PC-3 (cell line): ENCODE measurements around the gene SLC1A3. TPM values are rescaled to one million over a fixed set of nuclear protein-coding genes. Genes with fewer than 3 reads are reported as not detected.

ENCODE experiments used
- ATAC-seq: fragments of 200-7000 bp; cut with Tn5 transposase; 2 replicates; pipeline ENCODE4 v1.9.1; 2020; ENCODE audit warnings: mild to moderate bottlenecking, moderate library complexity
- BruUV-seq: library from RNA; stranded (reverse); fragments of 400-500 nt; replicated peaks from 2 replicates; lab custom pipeline; 2021; lab: Mats Ljungman, UMichigan
- CTCF ChIA-PET: fragments of 300-600 bp; sonication (Branson Sonifier 250); formaldehyde crosslinking; loops from one replicate; lab custom pipeline; 2022; ENCODE audit warnings: antibody characterized with exemption; lab: Charles Lee
- POLR2A ChIA-PET: fragments of 300-600 bp; sonication (Branson Sonifier 250); formaldehyde crosslinking; loops from one replicate; lab custom pipeline; 2022; ENCODE audit warnings: antibody characterized with exemption; ENCODE audit not compliant: unreplicated experiment; lab: Charles Lee
- DNase-seq: peaks from one replicate; pipeline ENCODE4 v3.0.0-alpha.2; 2015
- H2AFZ ChIP-seq: fragments of 300-600 bp; sonication (generic); 2 replicates; pipeline ENCODE4 v1.6.0; 2016; ENCODE audit warnings: antibody characterized with exemption, low read length
- H3F3A ChIP-seq: fragments of 300-600 bp; sonication (generic); one replicate; pipeline ENCODE4 v1.6.0; 2017; ENCODE audit warnings: antibody characterized with exemption, low read length, control low read depth, mild to moderate bottlenecking; ENCODE audit not compliant: unreplicated experiment
- H3K27ac ChIP-seq: fragments of 300-600 bp; sonication (generic); 2 replicates; pipeline ENCODE4 v1.5.1; 2016; ENCODE audit warnings: mild to moderate bottlenecking, low read length
- H3K27me3 ChIP-seq: fragments of 300-600 bp; sonication (generic); 2 replicates; pipeline ENCODE4 v1.6.1; 2016; ENCODE audit warnings: low read length, mixed read lengths
- H3K36me3 ChIP-seq: fragments of 300-600 bp; sonication (generic); 2 replicates; pipeline ENCODE4 v1.6.1; 2016; ENCODE audit warnings: low read depth, mixed run types, low read length, mixed read lengths
- H3K4me1 ChIP-seq: fragments of 300-600 bp; sonication (generic); 2 replicates; pipeline ENCODE4 v1.5.1; 2016; ENCODE audit warnings: low read length; ENCODE audit not compliant: insufficient read depth
- H3K4me2 ChIP-seq: fragments of 300-600 bp; sonication (generic); 2 replicates; pipeline ENCODE4 v1.6.0; 2016; ENCODE audit warnings: low read length
- H3K4me3 ChIP-seq: fragments of 300-600 bp; sonication (generic); 2 replicates; pipeline ENCODE4 v1.5.1; 2016; ENCODE audit warnings: mild to moderate bottlenecking, low read length, mixed read lengths
- H3K79me2 ChIP-seq: fragments of 300-600 bp; sonication (generic); 2 replicates; pipeline ENCODE4 v1.6.1; 2017; ENCODE audit warnings: low read length, mixed read lengths
- H3K9ac ChIP-seq: fragments of 300-600 bp; sonication (generic); 2 replicates; pipeline ENCODE4 v1.6.0; 2016; ENCODE audit warnings: mild to moderate bottlenecking, low read length
- H3K9me2 ChIP-seq: fragments of 300-600 bp; sonication (generic); replicated peaks from 2 replicates; pipeline ENCODE4 v1.6.1; 2016; ENCODE audit warnings: mixed run types, low read length, mixed read lengths
- H3K9me3 ChIP-seq: fragments of 300-600 bp; sonication (generic); 2 replicates; pipeline ENCODE4 v1.6.1; 2016; ENCODE audit warnings: low read length, mixed read lengths
- H4K20me1 ChIP-seq: fragments of 300-600 bp; sonication (generic); 2 replicates; pipeline ENCODE4 v1.6.1; 2016; ENCODE audit warnings: low read length, mixed read lengths
- EZH2 ChIP-seq: fragments of 300-600 bp; sonication (generic); IDR thresholded peaks from one replicate; pipeline ENCODE4 v1.6.1; 2017; ENCODE audit warnings: antibody characterized with exemption, mild to moderate bottlenecking, low read length; ENCODE audit not compliant: unreplicated experiment
- EZH2phosphoT487 ChIP-seq: fragments of 300-600 bp; sonication (generic); IDR thresholded peaks from 2 replicates; pipeline ENCODE4 v1.6.1; 2018; ENCODE audit warnings: mild to moderate bottlenecking, antibody characterized with exemption, low read length, borderline replicate concordance
- intact Hi-C: fragments of 100-400 bp; cut with micrococcal nuclease; formaldehyde crosslinking; loops from 2 replicates; pipeline ENCODE4 v1.9.0; 2023
- total RNA-seq: library from RNA; depleted of rRNA; stranded (reverse); fragments of >200 nt; gene quantifications from 2 replicates; pipeline ENCODE4 v1.2.3, GENCODE V29; 2014
- TF ChIP-seq, protein P1 (sequence below): fragments of 300-600 bp; sonication (generic); conservative IDR thresholded peaks from 2 replicates; pipeline ENCODE4 v1.5.1; 2017; ENCODE audit warnings: antibody characterized with exemption, low read depth, mild to moderate bottlenecking, low read length

The SLC1A3 gene
- total RNA-seq, 1 experiment from 2014 or later: 24.7 TPM

DNA sequence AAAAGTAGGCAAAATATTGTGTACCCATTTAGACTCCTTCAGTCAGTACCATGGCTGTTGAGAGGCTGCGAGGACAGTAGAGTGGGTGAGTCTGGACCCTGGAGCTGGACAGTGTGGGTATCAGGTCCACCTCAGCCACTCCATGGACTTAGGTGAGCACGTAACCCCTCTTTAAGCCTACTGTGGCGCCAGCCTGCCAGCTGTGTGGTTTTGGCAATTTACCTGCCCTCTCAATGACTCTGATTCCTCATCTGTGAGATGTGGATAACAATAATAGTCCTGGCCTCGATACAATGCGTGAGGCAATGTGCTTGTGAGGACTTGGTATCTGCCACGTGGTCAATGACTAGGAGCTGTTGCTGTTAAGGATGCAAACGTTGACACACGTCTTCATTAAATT lies 17.9 kb downstream of the SLC1A3 start:
- no peaks in the 10 kb centered on the region for H3K27me3 ChIP-seq
- no peaks in the 10 kb centered on the region for H3K79me2 ChIP-seq
- no peaks in the 10 kb centered on the region for H3K36me3 ChIP-seq
- ATAC-seq (no peak), DNase-seq (no peak)
- no peak overlapping the region for H3K9ac ChIP-seq
- no peak overlapping the region for H2AFZ ChIP-seq
- TF ChIP-seq EZH2phosphoT487: no peak
- no peak for TF ChIP-seq EZH2
- TF ChIP-seq, protein P1, sequence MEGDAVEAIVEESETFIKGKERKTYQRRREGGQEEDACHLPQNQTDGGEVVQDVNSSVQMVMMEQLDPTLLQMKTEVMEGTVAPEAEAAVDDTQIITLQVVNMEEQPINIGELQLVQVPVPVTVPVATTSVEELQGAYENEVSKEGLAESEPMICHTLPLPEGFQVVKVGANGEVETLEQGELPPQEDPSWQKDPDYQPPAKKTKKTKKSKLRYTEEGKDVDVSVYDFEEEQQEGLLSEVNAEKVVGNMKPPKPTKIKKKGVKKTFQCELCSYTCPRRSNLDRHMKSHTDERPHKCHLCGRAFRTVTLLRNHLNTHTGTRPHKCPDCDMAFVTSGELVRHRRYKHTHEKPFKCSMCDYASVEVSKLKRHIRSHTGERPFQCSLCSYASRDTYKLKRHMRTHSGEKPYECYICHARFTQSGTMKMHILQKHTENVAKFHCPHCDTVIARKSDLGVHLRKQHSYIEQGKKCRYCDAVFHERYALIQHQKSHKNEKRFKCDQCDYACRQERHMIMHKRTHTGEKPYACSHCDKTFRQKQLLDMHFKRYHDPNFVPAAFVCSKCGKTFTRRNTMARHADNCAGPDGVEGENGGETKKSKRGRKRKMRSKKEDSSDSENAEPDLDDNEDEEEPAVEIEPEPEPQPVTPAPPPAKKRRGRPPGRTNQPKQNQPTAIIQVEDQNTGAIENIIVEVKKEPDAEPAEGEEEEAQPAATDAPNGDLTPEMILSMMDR: no peak
- no peaks in the 10 kb centered on the region for H3K9me2 ChIP-seq
- H3K4me1 ChIP-seq: no peaks in the 10 kb centered on the region
- no peaks in the 10 kb centered on the region for H3F3A ChIP-seq
- H4K20me1 ChIP-seq: no peaks in the 10 kb centered on the region
- no peak overlapping the region for H3K4me2 ChIP-seq
- H3K27ac ChIP-seq: no peak overlapping the region
- CTCF ChIA-PET: no interaction called here
- H3K9me3 ChIP-seq: no peaks in the 10 kb centered on the region
- no TSS peak for BruUV-seq
- no peak overlapping the region for H3K4me3 ChIP-seq
- POLR2A ChIA-PET: interaction anchor here (0.6 kb wide), 1 partner anchor 341 kb away, joined by 3 read pairs; no protein-coding TSS in a partner anchor
- intact Hi-C loops: no loop called here

DNA sequence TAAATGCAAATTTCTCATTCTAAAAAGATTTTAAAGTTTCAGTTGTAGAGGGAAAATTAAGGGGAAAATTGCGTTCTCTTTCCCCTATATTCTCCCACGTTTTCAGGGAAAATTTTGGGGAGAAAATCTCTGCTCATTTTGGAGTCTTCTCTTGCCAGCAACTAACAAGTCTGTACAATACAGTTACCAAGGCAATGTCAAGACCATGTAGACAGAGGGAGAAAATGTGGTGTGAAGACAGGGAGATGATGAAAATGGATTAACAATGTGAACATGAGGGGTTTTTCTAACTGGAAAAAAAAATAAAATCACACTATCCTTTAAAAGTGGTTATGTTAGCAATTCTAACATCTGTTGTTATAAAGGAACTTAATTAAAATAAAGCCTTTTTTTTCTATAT lies 22.3 kb downstream of the SLC1A3 start:
- POLR2A ChIA-PET: no interaction called here
- no TSS peak for BruUV-seq

DNA sequence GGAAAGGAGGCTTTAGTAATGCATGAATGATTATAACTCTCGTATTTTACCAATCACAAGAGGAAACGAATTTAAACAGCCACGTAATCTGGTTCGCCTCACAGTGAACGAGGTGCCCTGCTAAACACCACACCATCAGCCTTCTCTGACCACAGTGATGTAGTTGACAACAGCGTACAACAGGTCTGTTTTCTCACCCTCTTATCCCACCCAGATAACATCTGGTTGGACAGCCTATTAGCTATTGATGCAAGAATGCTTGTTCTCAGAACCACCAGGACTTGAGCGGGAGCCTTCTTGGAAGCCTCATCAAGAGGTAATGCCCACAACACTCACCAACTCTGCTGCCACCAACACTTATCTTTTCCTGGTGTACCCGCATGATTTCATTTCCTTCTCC lies 23.3 kb downstream of the SLC1A3 start:
- ATAC-seq (no peak), DNase-seq (no peak)
- BruUV-seq: no TSS peak
- Histone ChIP-seq H3K9me2 (no peaks in the 10 kb centered on the region), H4K20me1 (no peaks in the 10 kb centered on the region), H3K9ac (no peak overlapping the region), H3F3A (no peaks in the 10 kb centered on the region), H2AFZ (no peak overlapping the region), H3K4me3 (no peak overlapping the region), H3K27ac (no peak overlapping the region), H3K9me3 (no peaks in the 10 kb centered on the region), H3K27me3 (no peaks in the 10 kb centered on the region), H3K4me2 (no peak overlapping the region), H3K79me2 (no peaks in the 10 kb centered on the region), H3K4me1 (no peaks in the 10 kb centered on the region), H3K36me3 (0 out of 2 replicates have a peak, but pooled peaks cover 3% of the 10 kb centered on the region)
- ChIA-PET POLR2A (no interaction called here), CTCF (no interaction called here)
- intact Hi-C loops: no loop called here
- TF ChIP-seq EZH2: no peak
- no peak for TF ChIP-seq EZH2phosphoT487
- TF ChIP-seq, protein P1: no peak

More for the DNA sequence above, 22.3 kb downstream of the SLC1A3 start:
- Histone ChIP-seq H3K9me3 (no peaks in the 10 kb centered on the region), H3K4me2 (no peak overlapping the region), H4K20me1 (no peaks in the 10 kb centered on the region), H3F3A (no peaks in the 10 kb centered on the region), H2AFZ (no peak overlapping the region), H3K9me2 (no peaks in the 10 kb centered on the region), H3K36me3 (0 out of 2 replicates have a peak, but pooled peaks cover 3% of the 10 kb centered on the region), H3K27me3 (no peaks in the 10 kb centered on the region), H3K9ac (no peak overlapping the region), H3K27ac (no peak overlapping the region), H3K4me1 (no peaks in the 10 kb centered on the region), H3K4me3 (no peak overlapping the region), H3K79me2 (no peaks in the 10 kb centered on the region)
- ATAC-seq: no peak
- CTCF ChIA-PET: no interaction called here
- intact Hi-C loops: no loop called here
- no peak for DNase-seq
- TF ChIP-seq, protein P1: no peak
- TF ChIP-seq EZH2phosphoT487 (no peak), EZH2 (no peak)
